PFSK-1 (cell line): ENCODE measurements around the gene DNAH9.

Experiments used
- FOXP2 ChIP-seq: optimal IDR thresholded peaks from 2 replicates; pipeline ENCODE3; 2011; ENCODE audit warnings: borderline replicate concordance, control low read depth, inconsistent platforms; ENCODE audit not compliant: insufficient read depth; ENCODE audit errors: extremely low read length, extremely low read depth
- POLR2AphosphoS5 ChIP-seq: IDR thresholded peaks from 2 replicates; pipeline ENCODE4 v1.6.1; 2012; ENCODE audit warnings: low read depth, mild to moderate bottlenecking, control low read depth, low read length, moderate library complexity
- REST ChIP-seq, 2 experiments: IDR thresholded peaks; 2 replicates each; pipeline versions ENCODE4 v1.6.1 to v1.8.0; 2011 to 2012; ENCODE audit warnings: low read depth in 2 of 2, low read length in 2 of 2, control low read depth in 1 of 2, inconsistent platforms in 1 of 2, mild to moderate bottlenecking in 1 of 2, moderate library complexity in 1 of 2; ENCODE audit not compliant: insufficient read depth in 1 of 2
- SIN3A ChIP-seq: IDR thresholded peaks from 2 replicates; pipeline ENCODE4 v1.6.1; 2012; ENCODE audit warnings: mild to moderate bottlenecking, low read length, moderate library complexity, borderline replicate concordance; ENCODE audit not compliant: insufficient read depth
- TAF1 ChIP-seq: IDR thresholded peaks from 2 replicates; pipeline ENCODE4 v1.6.1; 2012; ENCODE audit warnings: low read length, control low read depth, borderline replicate concordance; ENCODE audit not compliant: insufficient read depth

The DNAH9 gene

GRCh38 chr17:11601661-11602060, 3.4 kb downstream of the DNAH9 start:
- no peak for TF ChIP-seq FOXP2
- TF ChIP-seq POLR2AphosphoS5: no peak
- TF ChIP-seq TAF1: no peak
- TF ChIP-seq REST (IDR thresholded peaks at IDR 0.05; ENCODE audit: insufficient read depth in 1 of 2, low read depth in 2 of 2, low read length in 2 of 2): no peak
- TF ChIP-seq SIN3A: no peak

GRCh38 chr17:11608396-11608795, 10.1 kb downstream of the DNAH9 start:
- TF ChIP-seq POLR2AphosphoS5 (no peak), REST (IDR thresholded peaks at IDR 0.05; ENCODE audit: insufficient read depth in 1 of 2, low read depth in 2 of 2, low read length in 2 of 2) (no peak), FOXP2 (no peak), TAF1 (no peak), SIN3A (no peak)

- TF ChIP-seq POLR2AphosphoS5 (no peak), REST (IDR thresholded peaks at IDR 0.05; ENCODE audit: insufficient read depth in 1 of 2, low read depth in 2 of 2, low read length in 2 of 2) (no peak), TAF1 (no peak), FOXP2 (no peak)
Measured at GRCh38 chr17:11610999-11611566, 12.8 kb downstream of the DNAH9 start.

- no peak for TF ChIP-seq POLR2AphosphoS5
- TF ChIP-seq FOXP2: no peak
- no peak for TF ChIP-seq TAF1
- no peak for TF ChIP-seq SIN3A
- no peak for TF ChIP-seq REST (IDR thresholded peaks at IDR 0.05; ENCODE audit: insufficient read depth in 1 of 2, low read depth in 2 of 2, low read length in 2 of 2)
Measured at GRCh38 chr17:11612956-11613355, 14.7 kb downstream of the DNAH9 start.

GRCh38 chr17:11618861-11619566, 20.7 kb downstream of the DNAH9 start:
- TF ChIP-seq SIN3A (no peak), FOXP2 (no peak), REST (IDR thresholded peaks at IDR 0.05; ENCODE audit: insufficient read depth in 1 of 2, low read depth in 2 of 2, low read length in 2 of 2) (no peak), TAF1 (no peak), POLR2AphosphoS5 (no peak)
